Nephron progenitor cell (in vitro differentiated cells): ENCODE data around the gene OTX2.

Experiments used
- DNase-seq: peaks from one replicate; pipeline ENCODE4 v3.0.0; 2021
- H3K27ac Mint-ChIP-seq: 2 replicates; pipeline ENCODE4 v1.8.0; 2021; ENCODE audit warnings: mild to moderate bottlenecking, moderate library complexity, mixed read lengths
- H3K27me3 Mint-ChIP-seq: 2 replicates; pipeline ENCODE4 v1.8.0; 2021; ENCODE audit warnings: mild to moderate bottlenecking, low read depth, mixed read lengths; ENCODE audit not compliant: poor library complexity
- H3K36me3 Mint-ChIP-seq: 2 replicates; pipeline ENCODE4 v1.8.0; 2021; ENCODE audit warnings: low read depth, mixed read lengths
- H3K4me1 Mint-ChIP-seq: 2 replicates; pipeline ENCODE4 v1.8.0; 2021; ENCODE audit warnings: mixed read lengths
- H3K4me3 Mint-ChIP-seq: 2 replicates; pipeline ENCODE4 v1.8.0; 2021; ENCODE audit warnings: mild to moderate bottlenecking, moderate library complexity, mixed read lengths
- H3K9me3 Mint-ChIP-seq: 2 replicates; pipeline ENCODE4 v1.8.0; 2021; ENCODE audit warnings: mild to moderate bottlenecking, moderate library complexity, mixed read lengths
- TF ChIP-seq, protein P1 (sequence below): fragments of 200-600 bp; sonication (generic); IDR thresholded peaks from 2 replicates; pipeline ENCODE4 v1.5.0; 2021; ENCODE audit warnings: antibody characterized with exemption

Gene OTX2

DNA sequence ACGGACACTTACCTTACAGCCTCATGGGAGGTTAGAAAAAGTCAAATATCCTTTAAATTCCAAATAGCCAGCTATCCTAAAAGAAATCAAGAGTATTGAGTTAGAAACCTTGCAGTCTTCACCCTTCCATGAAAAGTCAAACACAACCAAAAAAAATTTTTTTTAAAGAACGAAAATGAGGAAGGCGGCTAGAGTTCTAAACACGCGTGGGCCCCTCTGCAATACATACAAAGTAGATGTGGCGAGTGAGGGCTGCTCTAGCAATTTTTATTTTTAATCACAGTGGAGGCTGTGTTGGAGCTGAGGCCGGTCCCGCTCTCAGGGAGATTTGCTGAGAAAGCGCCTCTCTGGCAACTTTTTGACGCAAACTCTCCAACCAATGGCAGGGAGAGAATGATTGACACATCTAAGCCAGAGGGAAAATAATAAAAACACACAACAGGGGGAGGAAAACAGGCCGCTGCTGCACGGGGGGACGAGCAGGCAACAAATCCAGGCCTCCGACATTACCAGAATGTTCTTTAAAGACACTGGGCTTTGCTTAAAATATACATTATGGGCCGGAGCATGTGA, at the start of gene OTX2:
OTX2 (minus strand) TSS at position 333 of the 573 bp plus-strand sequence. CDS start 5,023 bp downstream, outside the sequence.
- H3K36me3 Mint-ChIP-seq: no peaks in the 10 kb centered on the region
- peaks cover 8% of the 10 kb centered on the region for H3K9me3 Mint-ChIP-seq
- peaks cover 40% of the 10 kb centered on the region for H3K4me1 Mint-ChIP-seq
- H3K27ac Mint-ChIP-seq: no peak within 1 kb of the TSS
- no peak for DNase-seq
- TF ChIP-seq, protein P1, sequence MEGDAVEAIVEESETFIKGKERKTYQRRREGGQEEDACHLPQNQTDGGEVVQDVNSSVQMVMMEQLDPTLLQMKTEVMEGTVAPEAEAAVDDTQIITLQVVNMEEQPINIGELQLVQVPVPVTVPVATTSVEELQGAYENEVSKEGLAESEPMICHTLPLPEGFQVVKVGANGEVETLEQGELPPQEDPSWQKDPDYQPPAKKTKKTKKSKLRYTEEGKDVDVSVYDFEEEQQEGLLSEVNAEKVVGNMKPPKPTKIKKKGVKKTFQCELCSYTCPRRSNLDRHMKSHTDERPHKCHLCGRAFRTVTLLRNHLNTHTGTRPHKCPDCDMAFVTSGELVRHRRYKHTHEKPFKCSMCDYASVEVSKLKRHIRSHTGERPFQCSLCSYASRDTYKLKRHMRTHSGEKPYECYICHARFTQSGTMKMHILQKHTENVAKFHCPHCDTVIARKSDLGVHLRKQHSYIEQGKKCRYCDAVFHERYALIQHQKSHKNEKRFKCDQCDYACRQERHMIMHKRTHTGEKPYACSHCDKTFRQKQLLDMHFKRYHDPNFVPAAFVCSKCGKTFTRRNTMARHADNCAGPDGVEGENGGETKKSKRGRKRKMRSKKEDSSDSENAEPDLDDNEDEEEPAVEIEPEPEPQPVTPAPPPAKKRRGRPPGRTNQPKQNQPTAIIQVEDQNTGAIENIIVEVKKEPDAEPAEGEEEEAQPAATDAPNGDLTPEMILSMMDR: no peak
- H3K27me3 Mint-ChIP-seq: peaks cover 100% of the 10 kb centered on the region
- H3K4me3 Mint-ChIP-seq: peak within 1 kb of the TSS; percentile 68

DNA sequence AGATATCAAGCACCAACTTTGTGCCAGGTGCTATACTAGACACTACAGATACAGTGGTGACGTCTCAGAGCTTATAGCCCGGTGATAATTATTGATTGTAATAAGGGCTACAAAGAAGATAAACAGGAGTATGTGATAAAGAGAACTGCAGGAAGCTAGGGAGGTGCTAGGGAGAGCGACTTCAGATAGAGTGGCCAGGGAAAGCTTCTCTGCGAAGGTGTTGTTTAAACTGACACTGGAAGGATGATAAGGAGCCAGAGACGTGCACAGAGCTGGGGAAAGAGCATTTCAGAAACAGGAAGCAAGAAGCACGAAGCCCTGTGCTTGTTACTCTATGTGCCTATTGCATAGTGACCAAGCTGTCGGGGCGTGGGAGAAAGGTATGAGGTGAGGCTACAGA, 48.1 kb upstream of the OTX2 start:
- no peak overlapping the region for H3K27ac Mint-ChIP-seq
- peaks cover 12% of the 10 kb centered on the region for H3K4me1 Mint-ChIP-seq
- H3K9me3 Mint-ChIP-seq: no peaks in the 10 kb centered on the region
- H3K36me3 Mint-ChIP-seq: no peaks in the 10 kb centered on the region
- DNase-seq: no peak
- peaks cover 98% of the 10 kb centered on the region for H3K27me3 Mint-ChIP-seq
- TF ChIP-seq, protein P1: no peak
- no peak overlapping the region for H3K4me3 Mint-ChIP-seq

DNA sequence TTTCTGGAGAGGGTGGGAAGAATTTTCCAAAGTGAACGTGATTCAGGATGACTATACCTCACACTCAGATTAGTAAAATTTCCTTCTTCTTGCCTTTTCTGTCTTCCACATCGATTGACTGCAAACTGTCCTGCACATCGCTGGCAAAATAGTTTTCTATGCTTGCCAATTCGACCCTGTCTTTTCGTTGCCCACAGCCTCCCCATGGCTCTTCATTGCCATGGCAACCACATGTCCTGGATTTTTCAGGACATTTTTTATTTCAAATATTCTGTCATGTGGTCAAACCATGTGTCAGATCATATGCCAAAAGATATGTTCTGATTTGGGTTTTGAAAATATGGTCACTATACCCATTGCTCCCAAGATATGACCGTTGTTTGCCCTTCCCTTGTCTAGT, 46.9 kb upstream of the OTX2 start:
- Mint-ChIP-seq H3K9me3 (no peaks in the 10 kb centered on the region), H3K27me3 (peaks cover 94% of the 10 kb centered on the region), H3K27ac (no peak overlapping the region), H3K4me3 (no peak overlapping the region), H3K36me3 (no peaks in the 10 kb centered on the region), H3K4me1 (peaks cover 12% of the 10 kb centered on the region)
- TF ChIP-seq, protein P1: no peak
- no peak for DNase-seq

DNA sequence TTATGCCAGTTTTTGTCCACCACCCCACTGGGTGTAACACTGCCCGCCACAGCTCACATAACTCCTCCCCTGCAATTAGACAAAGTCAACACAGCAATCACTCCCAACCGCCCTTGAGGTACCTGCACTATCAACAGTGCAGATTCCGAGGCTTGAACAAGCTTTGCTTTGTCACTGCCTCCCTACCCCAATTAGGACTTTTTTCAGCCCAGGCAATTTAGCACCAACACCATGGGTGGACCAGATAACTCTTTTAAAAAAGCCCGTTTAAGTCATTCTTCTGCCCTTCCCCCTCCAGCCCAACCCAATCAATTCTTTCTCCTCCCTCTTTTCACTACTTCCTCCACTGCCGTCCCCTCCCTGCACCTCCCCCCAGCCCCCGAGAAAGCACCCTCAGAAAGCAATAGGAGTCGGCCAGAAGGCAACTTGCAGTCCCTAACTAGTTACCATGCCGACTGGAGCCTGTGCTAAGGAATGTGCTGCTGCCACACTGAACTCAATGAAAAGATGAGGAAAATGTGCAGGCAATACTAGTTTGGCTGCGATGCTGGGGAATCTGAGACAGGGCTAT, 45.7 kb upstream of the OTX2 start:
- Mint-ChIP-seq H3K27me3 (peaks cover 95% of the 10 kb centered on the region), H3K4me1 (peaks cover 12% of the 10 kb centered on the region), H3K27ac (no peak overlapping the region), H3K4me3 (peak overlapping the region; percentile 78), H3K36me3 (no peaks in the 10 kb centered on the region), H3K9me3 (no peaks in the 10 kb centered on the region)
- DNase-seq: peak; percentile 42
- TF ChIP-seq, protein P1: no peak

DNA sequence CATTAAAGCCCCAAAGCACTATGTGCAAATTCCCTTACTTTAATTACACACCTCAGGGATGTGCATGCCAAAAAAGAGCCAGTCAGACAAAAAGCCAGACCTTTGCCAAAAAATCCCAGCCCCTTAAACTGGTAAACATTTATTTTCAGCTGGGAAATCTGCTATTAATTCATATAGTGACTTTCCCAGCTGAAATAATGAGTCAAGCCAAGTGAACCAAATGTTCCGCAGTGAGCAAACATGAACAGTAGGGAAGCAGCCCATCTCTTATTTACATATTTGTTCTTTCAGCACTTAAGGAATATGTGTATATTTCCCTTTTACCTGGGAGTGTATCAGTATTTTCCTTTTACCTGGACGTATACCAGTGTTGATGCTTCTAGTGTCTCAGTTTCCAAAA, 44.0 kb upstream of the OTX2 start:
- H3K9me3 Mint-ChIP-seq: no peaks in the 10 kb centered on the region
- no peak for DNase-seq
- peaks cover 89% of the 10 kb centered on the region for H3K27me3 Mint-ChIP-seq
- H3K4me3 Mint-ChIP-seq: no peak overlapping the region
- no peaks in the 10 kb centered on the region for H3K36me3 Mint-ChIP-seq
- TF ChIP-seq, protein P1: no peak
- no peak overlapping the region for H3K27ac Mint-ChIP-seq
- peaks cover 12% of the 10 kb centered on the region for H3K4me1 Mint-ChIP-seq
